CD4-positive, alpha-beta T cell treated with Interleukin-17A for 1 hour (primary cell): Measurements from ENCODE around the gene ABHD6.
"Not testable (repeated sequence)": the region's sequence is repeated elsewhere in the genome, so short reads cannot be mapped to it uniquely, and the experiment has no call there.

Source experiments
- DNase-seq: peaks from one replicate; pipeline ENCODE4 v3.0.0-alpha.2; 2020

Gene ABHD6

DNA sequence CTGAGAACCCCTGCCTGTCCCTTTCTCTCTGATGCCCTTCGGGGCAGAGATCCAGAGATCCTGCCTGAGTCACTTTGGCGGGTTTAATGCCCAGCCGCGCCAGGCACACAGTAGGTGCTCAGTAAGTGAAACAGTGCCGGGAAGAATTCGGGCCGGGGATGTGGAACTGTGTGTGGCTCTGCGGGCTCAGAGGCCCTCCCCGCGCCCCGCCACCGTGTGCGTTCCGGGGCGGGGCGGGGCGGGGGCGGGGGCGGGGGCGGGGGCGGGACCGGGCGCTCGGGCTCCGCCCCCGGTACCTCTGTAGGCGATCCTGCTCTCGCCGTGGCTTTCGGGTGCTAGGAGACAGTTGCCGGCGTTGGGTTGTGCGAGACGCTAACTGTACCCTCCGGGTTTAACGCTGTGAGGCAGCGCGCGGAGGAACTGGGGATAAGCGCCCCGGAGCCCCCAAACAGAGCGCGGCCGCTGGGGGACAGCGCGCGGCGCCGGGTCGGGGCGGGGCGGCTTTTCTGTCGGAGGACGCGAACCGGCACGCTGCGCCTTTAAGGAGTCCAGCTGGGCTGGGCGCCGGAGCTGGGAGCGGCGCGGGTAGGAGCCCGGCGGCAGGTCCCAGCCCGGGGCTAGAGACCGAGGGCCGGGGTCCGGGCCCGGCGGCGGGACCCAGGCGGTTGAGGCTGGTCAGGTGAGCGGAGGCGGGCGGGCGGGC is at the start of gene ABHD6:
Gene ABHD6 (plus strand): TSS at position 555 of the 703 bp plus-strand sequence. CDS start 18,795 bp downstream, outside the sequence.
- DNase-seq: peak; percentile 85

GRCh38 chr3:58188173-58188564 is 49.4 kb upstream of the ABHD6 start:
- no peak for DNase-seq

DNA sequence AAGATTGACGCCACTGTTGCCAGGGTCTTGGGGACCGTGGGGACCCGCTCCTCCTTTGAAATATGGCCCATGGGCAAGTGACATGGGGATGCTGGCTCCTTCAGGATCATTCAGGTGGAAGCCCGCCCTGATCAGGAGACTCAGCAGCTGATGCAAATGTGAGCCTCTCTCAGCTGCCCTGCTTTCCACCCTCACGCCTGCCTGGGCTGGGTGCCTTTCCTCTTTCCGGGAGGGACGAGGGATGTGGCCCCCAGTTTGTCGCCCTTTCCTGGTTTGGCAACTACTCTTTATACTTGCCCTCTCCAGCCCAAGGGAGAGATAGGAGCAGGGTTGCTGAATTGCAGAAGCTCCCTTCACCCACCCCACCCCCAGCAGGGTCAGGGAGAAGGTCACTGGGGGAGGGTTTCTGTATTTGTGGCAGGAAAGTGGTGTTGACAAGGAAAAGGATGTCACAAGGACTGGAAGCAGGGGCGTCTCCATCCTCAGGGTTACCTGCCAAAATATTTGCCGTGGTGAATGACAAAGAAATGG is 48.6 kb upstream of the ABHD6 start:
- no peak for DNase-seq

DNA sequence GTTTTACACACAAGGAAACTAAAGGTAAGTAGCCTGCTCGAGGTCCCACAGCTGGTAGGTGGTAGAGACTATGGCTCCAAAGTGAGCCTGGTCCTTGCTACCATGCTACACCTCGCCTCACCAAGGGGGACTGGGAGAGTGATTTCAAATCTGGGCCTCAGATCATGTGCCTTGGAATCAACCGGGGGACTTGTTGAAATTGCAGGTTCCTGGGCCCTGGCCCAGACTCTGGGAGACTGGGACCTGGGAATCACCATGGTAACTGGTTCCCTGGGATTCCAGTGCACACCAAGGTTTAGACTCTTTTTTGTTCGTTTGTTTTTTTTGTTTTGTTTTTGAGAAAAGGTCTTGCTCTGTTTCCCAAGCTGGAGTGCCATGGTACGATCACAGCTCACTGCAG is 47.9 kb upstream of the ABHD6 start:
- DNase-seq: no peak

- DNase-seq: no peak
These were observed 47.3 kb upstream of the ABHD6 start for GRCh38 chr3:58190291-58190690.

DNA sequence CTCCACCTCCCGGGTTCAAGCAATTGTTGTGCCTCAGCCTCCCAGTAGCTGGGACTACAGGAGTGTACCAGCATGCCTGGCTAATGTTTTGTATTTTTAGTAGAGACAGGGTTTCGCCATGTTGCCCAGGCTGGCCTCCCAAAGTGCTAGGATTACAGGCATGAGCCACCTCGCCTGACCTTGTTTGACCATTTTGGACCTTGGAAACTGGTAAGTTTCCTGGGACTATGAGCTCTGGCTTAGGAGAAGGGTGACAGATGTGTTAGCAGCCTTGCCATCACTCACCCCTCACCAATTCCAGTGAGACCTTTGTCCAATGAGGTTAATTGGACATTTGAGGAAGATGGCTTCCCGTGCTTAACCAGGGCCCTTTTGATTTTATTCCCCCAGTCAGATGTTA is 46.7 kb upstream of the ABHD6 start:
- DNase-seq: no peak

DNA sequence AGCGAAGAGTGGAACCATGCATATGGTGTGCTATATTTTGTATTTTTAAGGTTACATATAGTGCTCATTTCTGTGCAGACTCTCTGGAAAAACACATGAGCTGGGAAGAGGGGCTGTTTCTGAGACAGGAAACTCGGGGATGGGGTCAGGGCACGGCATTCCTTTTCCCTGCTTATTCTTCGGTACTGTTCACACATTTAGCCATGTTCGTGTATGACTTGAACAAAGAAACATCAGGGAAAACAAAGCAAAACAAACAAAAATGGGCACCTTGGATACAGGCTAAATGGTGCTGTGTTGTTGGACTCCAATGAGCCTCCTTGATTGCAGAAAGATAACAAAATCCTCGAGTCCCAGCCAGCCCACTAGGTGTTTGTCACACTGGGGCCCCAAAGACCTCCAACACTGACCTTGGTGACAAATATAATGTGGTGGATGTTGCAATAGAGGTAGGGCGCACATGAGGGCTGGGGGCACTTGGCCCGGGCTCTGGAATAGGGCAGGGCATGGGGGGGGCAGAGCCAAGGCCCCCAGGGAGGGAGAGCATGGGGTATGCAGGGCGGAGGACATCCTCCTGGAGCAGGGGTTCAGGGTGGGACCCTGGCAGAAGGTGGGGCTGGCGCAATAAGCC is 46.1 kb upstream of the ABHD6 start:
- no peak for DNase-seq

- DNase-seq: no peak
These were observed 45.5 kb upstream of the ABHD6 start for GRCh38 chr3:58192069-58192468.

- DNase-seq: no peak
These were observed 43.7 kb upstream of the ABHD6 start for GRCh38 chr3:58193682-58194407.

GRCh38 chr3:58197588-58197987 is 40.0 kb upstream of the ABHD6 start:
- no peak for DNase-seq

- DNase-seq: no peak
These were observed 39.2 kb upstream of the ABHD6 start for GRCh38 chr3:58198362-58198761.

- DNase-seq: no peak
These were observed 38.8 kb upstream of the ABHD6 start for GRCh38 chr3:58198804-58199203.

GRCh38 chr3:58200121-58200709 is 37.4 kb upstream of the ABHD6 start:
- DNase-seq: no peak

- no peak for DNase-seq
These were observed 36.7 kb upstream of the ABHD6 start for GRCh38 chr3:58200846-58201355.

GRCh38 chr3:58201451-58201850 is 36.1 kb upstream of the ABHD6 start:
- not testable (repeated sequence) for DNase-seq

GRCh38 chr3:58202917-58203360 is 34.7 kb upstream of the ABHD6 start:
- no peak for DNase-seq

DNA sequence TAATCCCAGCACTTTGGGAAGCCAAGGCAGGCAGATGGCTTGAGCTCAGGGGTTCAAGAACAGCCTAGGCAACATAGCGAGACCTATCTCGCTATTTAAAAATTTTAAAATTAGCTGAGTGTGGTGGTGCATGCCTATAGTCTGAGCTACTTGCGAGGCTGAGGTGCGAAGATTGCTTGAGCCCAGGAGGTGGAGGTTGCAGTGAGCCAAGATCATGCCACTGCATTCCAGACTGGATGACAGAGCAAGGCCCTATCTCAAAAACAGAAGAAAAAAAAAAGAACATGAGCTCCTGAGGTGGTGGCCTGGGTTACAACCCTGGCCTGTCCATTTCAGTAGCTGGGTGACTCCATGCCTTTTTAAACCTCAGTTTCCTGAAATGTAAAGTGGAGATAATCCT is 34.1 kb upstream of the ABHD6 start:
- no peak for DNase-seq

- DNase-seq: no peak
These were observed 32.9 kb upstream of the ABHD6 start for GRCh38 chr3:58204720-58205119.

DNA sequence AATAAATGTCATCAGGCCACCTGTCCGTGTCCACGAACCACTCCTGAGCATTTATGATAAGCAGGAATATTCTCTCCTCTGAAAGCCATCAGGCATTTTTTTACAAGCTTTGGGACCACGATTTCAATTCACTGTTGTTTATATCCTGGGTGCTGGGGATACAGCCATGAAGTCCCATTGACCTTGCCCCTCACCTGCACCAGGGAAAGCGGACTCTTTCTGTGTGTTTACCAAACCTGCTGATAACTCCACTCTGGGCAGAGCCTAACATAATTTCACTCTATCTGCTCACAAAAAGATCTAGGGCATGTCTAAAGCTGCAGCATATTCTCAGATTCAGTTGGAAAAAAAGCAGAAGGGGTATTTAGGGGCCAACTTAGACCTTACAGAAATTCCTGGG is 31.6 kb upstream of the ABHD6 start:
- DNase-seq: no peak

- DNase-seq: no peak
These were observed 31.1 kb upstream of the ABHD6 start for GRCh38 chr3:58206406-58207011.

DNA sequence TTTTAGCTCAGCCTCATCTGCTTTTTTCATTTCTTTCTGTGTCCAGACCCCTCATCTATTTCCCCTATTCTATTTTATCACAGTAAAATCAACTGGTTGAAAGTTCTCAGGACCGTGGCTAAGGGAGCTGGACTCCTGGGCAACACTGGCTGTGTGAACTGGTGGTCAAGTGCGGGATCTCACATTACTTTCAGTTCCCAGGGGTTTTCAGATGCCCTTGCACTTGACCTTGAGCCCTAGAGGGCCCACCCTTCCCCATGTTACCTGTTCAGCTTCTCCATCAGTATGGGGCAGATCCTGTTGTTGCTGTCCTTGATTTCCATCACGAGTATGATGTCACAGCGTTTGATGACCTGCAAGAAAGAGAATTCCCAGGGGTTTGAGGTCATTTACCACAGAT is 29.6 kb upstream of the ABHD6 start:
- no peak for DNase-seq

DNA sequence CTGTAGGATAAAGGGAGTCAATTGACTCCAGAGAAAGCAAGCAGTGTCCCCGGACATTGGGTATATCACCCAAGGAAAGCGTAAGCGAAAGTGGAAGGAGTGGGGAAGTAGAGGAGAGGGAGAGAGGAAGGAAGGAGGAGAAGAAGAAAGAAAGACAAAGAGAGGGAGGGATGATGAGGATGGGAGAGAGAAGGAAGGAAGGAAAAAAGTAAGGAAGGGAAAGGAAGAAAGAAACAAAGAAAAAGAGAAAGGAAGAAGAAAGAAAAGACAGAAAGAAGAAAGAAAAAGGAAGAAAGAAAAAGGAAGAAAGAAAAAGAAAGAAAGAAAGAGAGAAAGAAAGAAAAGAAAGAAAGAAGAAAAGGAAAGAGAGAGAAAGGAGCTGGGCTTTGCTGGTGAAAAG is 27.7 kb upstream of the ABHD6 start:
- no peak for DNase-seq
